GM12874 (cell line): ENCODE data around the gene RFLNA.

Experiments used
- TF ChIP-seq, protein P1 (sequence below): IDR thresholded peaks from 2 replicates; pipeline ENCODE4 v1.5.1; 2011; ENCODE audit warnings: low read depth, mild to moderate bottlenecking, control low read depth, low read length, moderate library complexity; ENCODE audit not compliant: insufficient read depth

Gene RFLNA

DNA sequence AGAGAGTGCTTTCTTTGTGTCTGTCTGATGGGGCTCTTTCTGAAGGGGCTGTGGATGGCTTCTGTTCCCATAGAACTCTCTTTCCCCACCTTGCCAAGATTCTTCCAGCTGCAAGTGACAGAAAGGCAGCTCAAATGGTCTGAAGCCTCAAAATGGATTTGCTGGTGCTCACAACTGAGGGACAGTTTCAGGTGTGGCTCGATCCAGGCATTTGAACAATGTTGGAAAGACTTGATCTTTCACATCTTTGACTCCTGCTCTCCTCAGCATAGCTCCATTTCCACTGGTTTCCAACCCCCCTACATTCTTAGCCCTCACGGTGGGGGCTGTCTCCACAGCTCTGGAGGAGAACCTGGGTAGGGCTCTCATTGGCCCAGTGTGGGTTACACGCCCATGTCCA lies 15.9 kb downstream of the RFLNA start:
- TF ChIP-seq, protein P1, sequence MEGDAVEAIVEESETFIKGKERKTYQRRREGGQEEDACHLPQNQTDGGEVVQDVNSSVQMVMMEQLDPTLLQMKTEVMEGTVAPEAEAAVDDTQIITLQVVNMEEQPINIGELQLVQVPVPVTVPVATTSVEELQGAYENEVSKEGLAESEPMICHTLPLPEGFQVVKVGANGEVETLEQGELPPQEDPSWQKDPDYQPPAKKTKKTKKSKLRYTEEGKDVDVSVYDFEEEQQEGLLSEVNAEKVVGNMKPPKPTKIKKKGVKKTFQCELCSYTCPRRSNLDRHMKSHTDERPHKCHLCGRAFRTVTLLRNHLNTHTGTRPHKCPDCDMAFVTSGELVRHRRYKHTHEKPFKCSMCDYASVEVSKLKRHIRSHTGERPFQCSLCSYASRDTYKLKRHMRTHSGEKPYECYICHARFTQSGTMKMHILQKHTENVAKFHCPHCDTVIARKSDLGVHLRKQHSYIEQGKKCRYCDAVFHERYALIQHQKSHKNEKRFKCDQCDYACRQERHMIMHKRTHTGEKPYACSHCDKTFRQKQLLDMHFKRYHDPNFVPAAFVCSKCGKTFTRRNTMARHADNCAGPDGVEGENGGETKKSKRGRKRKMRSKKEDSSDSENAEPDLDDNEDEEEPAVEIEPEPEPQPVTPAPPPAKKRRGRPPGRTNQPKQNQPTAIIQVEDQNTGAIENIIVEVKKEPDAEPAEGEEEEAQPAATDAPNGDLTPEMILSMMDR, result no peak

DNA sequence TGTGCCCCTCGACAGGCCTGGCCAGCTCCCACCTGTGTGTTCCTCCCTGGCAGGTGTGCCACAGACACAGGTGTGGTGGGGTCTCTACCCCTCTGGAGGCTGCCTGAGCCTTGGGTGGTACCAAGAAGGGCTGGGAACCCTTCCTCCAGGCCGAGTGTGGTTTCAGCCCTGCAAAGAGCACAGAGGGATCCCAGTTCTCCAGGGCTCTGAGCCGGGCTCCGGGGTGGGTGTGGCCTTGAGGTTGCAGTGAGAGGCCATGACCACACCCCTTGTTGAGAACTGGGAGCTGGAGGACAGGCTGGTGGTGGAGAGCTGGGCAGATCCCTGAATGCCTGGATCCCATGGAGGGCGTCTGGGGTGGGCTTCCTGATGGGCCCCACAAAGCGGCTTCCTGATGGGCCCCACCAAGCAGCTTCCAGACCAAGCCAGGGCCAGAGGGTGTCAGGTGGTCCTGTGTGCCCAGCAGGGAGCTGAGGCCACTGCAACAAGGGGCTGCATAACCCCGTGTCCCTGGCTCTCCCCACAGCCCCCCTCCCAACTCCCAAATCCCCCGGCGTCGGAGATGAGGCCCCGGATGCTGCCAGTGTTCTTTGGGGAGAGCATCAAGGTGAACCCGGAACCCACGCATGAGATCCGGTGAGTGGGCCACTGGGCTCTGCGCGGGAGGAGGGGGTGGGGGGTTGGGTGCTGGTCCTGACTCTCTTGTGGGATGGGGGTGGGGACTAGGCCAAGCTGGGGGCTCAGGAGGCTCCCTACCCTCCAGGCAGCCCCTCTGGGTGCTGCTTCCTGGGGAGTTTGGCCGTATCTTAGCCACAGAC lies 16.6 kb downstream of the RFLNA start:
- TF ChIP-seq, protein P1, result no peak

DNA sequence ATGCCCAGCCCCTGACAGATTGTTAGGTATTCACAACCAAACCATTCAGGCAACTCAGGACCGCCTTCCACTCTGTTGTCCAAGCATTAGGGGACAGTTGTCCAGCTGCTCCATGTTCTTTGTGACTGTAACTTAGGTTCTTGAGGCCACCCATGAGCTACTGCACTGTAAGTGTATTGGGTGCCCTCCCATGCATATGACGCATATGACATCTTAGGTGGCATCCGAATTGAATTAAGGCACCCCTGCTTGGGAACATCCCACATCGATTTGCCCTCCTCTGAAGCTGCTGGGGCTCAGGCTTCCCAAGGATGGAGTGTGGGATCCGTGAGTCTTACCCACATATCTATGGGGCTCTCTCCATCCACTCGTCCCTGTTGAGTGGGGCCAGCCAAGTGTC lies 17.7 kb downstream of the RFLNA start:
- TF ChIP-seq, protein P1, result no peak

DNA sequence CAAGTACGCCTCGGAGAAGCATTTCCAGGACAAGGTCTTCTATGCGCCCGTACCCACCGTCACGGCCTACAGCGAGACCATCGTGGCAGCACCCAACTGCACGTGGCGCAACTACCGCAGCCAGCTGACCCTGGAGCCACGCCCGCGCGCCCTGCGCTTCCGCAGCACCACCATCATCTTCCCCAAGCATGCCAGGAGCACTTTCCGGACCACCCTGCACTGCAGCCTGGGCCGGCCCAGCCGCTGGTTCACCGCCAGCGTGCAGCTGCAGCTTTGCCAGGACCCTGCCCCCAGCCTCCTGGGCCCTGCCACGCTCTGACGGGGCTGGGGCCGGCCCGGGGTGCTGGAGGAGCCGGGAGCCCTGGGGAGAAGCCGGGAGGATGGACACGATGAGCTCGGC lies 19.3 kb downstream of the RFLNA start:
- TF ChIP-seq, protein P1, result no peak

DNA sequence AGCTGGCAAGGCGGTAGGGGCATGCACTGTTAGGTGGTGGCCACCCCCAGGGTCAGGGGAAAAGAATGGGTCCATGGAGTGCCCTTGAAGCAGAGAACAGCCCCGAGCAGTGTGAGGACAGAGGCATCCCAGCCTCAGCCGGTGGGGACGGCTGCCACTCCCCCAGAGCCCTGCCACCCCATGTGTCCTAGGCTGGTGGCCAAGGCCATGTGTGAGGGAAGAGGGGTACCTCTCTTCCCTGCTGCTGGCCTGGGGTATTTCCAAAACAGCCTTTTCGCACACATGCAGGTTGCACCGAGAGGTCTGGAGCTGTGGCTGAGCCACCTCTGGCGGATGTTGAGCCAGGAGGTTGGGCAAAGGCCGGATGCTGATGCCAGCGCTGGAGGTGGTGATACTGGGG lies 19.9 kb downstream of the RFLNA start:
- TF ChIP-seq, protein P1, result no peak

DNA sequence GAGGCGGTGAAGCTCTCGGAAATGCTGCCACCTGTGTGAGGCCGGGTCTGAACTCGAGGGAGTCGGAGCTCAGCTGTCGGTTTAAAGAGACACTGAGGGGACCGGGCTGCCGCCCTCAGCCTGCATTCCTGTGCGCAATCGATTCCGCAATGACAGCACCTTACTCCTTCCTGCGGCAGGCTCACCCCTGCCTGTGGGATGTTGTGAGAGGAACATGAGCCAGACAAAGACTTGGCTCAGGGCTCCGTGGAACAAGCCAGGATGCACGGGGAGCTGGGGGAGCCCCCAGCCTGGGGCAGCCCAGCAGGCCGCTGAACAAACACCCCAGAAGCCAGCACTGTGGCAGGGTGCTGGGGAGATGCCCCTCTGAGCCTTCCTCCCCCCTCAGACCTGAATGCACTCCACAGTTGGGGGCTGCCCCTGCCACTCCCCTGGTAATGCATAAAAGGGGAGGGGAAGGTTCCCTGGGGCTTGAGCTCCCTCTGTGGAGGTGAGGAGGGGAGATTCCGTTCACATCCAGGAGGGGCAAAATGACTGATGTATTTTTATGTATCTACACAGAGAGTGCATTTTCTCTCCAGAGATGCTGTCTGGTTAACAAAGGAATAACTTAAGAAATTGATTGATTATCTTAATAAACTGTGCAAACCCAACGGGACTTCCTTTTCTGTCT lies 20.6 kb downstream of the RFLNA start:
- TF ChIP-seq, protein P1, result no peak

DNA sequence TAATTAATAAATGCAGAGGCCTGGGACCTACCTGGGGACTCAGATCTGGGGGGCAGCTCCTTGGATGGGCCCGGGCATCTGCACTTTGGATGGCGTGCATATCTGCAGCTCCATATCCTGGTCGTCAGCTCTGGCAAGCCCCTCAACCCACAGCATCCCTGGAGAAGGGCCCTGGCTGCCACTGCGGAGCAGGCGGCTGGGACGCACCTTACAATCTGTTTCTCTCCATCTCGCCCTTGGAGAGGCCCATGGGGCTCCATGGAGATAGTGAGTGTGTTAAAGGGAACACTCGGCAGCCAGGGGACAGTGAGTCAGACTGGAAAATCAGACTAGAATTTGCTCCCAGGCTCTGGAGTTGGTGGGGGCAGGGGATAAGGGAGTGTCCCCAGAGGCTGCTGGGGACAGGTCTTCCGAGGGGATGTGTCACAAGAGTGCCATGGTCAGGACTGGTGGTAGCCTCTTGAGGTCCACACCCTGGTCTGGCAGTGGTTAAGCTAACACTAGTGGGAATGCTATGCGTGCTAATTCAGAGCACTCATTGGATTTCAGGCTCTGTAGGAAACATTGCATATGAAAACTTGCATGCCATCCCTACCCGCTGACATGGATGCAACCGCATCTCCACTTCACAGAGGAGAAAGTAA lies 21.5 kb downstream of the RFLNA start:
- TF ChIP-seq, protein P1, result no peak
